Muscle layer of colon (tissue), 2 donors: ENCODE results near the gene XRN1.

Experiments used
- H3K27ac ChIP-seq: one replicate; pipeline ENCODE4 v1.7.0; 2013; ENCODE audit warnings: low read depth, mild to moderate bottlenecking, low read length, moderate library complexity
- H3K27me3 ChIP-seq, 2 donors: one replicate each; pipeline ENCODE4 v1.7.0; 2013; ENCODE audit warnings: low read length in 2 of 2, mild to moderate bottlenecking in 2 of 2; ENCODE audit not compliant: insufficient read depth in 2 of 2, control insufficient read depth in 1 of 2
- H3K36me3 ChIP-seq: one replicate; pipeline ENCODE4 v1.7.0; 2013; ENCODE audit warnings: mild to moderate bottlenecking, low read length; ENCODE audit not compliant: insufficient read depth
- H3K4me1 ChIP-seq: one replicate; pipeline ENCODE4 v1.7.0; 2013; ENCODE audit warnings: mild to moderate bottlenecking, low read length; ENCODE audit not compliant: insufficient read depth
- H3K4me3 ChIP-seq, 2 donors: one replicate each; pipeline ENCODE4 v1.7.0; 2013; ENCODE audit warnings: low read length in 2 of 2, low read depth in 1 of 2, mild to moderate bottlenecking in 1 of 2, moderate library complexity in 1 of 2
- H3K9ac ChIP-seq: one replicate; pipeline ENCODE4 v1.7.0; 2013; ENCODE audit warnings: low read length
- H3K9me3 ChIP-seq: one replicate; pipeline ENCODE4 v1.7.0; 2013; ENCODE audit warnings: mild to moderate bottlenecking, low read length
- donor health status: abdominal sarcoma.
- donor health status: Adenocarcinoma of cecum.

The XRN1 gene, protein sequence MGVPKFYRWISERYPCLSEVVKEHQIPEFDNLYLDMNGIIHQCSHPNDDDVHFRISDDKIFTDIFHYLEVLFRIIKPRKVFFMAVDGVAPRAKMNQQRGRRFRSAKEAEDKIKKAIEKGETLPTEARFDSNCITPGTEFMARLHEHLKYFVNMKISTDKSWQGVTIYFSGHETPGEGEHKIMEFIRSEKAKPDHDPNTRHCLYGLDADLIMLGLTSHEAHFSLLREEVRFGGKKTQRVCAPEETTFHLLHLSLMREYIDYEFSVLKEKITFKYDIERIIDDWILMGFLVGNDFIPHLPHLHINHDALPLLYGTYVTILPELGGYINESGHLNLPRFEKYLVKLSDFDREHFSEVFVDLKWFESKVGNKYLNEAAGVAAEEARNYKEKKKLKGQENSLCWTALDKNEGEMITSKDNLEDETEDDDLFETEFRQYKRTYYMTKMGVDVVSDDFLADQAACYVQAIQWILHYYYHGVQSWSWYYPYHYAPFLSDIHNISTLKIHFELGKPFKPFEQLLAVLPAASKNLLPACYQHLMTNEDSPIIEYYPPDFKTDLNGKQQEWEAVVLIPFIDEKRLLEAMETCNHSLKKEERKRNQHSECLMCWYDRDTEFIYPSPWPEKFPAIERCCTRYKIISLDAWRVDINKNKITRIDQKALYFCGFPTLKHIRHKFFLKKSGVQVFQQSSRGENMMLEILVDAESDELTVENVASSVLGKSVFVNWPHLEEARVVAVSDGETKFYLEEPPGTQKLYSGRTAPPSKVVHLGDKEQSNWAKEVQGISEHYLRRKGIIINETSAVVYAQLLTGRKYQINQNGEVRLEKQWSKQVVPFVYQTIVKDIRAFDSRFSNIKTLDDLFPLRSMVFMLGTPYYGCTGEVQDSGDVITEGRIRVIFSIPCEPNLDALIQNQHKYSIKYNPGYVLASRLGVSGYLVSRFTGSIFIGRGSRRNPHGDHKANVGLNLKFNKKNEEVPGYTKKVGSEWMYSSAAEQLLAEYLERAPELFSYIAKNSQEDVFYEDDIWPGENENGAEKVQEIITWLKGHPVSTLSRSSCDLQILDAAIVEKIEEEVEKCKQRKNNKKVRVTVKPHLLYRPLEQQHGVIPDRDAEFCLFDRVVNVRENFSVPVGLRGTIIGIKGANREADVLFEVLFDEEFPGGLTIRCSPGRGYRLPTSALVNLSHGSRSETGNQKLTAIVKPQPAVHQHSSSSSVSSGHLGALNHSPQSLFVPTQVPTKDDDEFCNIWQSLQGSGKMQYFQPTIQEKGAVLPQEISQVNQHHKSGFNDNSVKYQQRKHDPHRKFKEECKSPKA (N-terminal part only)

GRCh38 chr3:142447852-142448823 lies at the start of gene XRN1:
Gene XRN1 (minus strand): TSS chr3:142448037. CDS start chr3:142447944, 93 bp downstream.
- H3K4me3 ChIP-seq = peak within 1 kb of the TSS; percentile 91 to 97
- H3K27ac ChIP-seq = peak within 1 kb of the TSS; percentile 99
- peaks cover 25% of the 10 kb centered on the region for H3K4me1 ChIP-seq
- H3K9ac ChIP-seq = peak within 1 kb of the TSS; percentile 98
- H3K9me3 ChIP-seq = no peaks in the 10 kb centered on the region
- H3K36me3 ChIP-seq = peaks cover 3% of the 10 kb centered on the region
- H3K27me3 ChIP-seq = no peaks in the 10 kb centered on the region

DNA sequence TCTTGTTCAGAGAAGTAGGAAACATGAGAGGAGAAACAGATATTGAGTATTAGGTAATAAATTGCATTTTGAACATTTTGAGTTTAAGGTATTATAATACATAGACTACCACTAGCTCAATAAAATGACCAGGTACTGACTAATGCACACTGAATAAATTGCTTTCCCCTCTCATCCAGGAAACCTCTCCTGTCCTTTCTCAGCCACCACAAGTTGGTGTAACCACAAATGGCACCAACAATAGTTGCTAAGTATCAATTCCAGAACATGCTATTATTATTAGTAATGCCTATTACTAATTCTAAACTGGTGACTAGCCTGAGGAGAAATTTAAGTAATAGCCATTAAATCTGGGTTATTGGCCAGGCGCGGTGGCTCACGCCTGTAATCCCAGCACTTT lies 47.3 kb upstream of the XRN1 start:
- Histone ChIP-seq H3K27me3 (no peaks in the 10 kb centered on the region), H3K27ac (no peak overlapping the region), H3K4me3 (no peak overlapping the region), H3K36me3 (peaks cover 32% of the 10 kb centered on the region), H3K9ac (no peak overlapping the region), H3K4me1 (no peaks in the 10 kb centered on the region), H3K9me3 (no peaks in the 10 kb centered on the region)

DNA sequence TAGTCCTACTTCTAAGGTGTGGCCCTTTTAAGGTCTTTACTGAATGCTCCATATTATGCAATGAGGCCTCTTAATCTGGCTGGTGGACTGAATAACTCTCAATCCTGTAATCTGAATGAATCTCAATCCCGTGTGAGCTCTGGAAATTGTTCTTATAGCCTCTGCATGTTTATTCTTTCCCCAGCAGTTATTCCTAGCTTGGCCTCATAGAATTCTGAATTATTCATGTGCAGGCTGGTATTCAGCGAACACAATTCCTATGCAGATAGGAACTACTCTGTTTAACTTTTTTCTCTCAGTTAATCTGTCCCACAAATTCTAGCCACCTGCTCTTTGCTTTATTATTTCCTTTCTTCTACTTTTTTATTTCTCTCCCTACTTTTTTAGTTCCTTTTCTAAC lies 44.3 kb upstream of the XRN1 start:
- H3K27ac ChIP-seq = no peak overlapping the region
- H3K4me3 ChIP-seq = no peak overlapping the region
- no peaks in the 10 kb centered on the region for H3K9me3 ChIP-seq
- H3K36me3 ChIP-seq = peaks cover 33% of the 10 kb centered on the region
- H3K27me3 ChIP-seq = no peaks in the 10 kb centered on the region
- H3K4me1 ChIP-seq = no peaks in the 10 kb centered on the region
- H3K9ac ChIP-seq = no peak overlapping the region

DNA sequence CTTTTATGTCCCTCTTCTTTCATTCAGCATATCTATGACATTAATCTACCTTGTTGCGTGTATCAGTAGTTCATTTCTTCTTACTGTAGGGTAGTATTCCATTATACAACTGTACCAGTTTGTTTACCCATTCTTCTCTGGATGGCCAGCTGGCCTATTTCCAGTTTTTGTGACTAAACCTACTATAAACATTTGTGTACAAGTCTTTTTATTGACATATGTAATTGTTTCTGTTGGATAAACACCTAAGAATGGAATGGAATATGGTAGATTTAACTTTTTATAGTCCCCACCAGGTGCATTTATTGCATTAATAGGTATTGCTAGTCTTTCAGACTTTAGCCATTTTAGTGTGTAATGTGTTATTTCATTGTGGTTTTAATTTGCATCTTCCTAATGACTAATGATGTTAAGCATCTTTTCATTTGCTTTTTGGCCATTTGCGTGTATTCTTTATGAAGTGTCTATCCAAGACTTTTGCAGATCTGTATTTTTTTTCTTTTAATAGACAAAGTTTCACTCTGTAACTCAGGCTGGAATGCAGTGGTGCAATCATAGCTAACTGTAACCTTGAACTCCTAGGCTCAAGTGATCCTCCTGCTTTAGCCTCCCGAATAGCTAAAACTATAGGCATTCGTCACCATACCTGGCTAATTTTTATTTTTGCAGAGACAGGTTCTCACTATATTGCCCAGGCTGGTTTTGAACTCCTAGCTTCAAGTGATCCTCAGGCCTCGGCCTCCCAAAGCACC lies 41.9 kb upstream of the XRN1 start:
- Histone ChIP-seq H3K27ac (no peak overlapping the region), H3K4me1 (no peaks in the 10 kb centered on the region), H3K9me3 (no peaks in the 10 kb centered on the region), H3K4me3 (no peak overlapping the region), H3K36me3 (peaks cover 34% of the 10 kb centered on the region), H3K27me3 (no peaks in the 10 kb centered on the region), H3K9ac (no peak overlapping the region)

DNA sequence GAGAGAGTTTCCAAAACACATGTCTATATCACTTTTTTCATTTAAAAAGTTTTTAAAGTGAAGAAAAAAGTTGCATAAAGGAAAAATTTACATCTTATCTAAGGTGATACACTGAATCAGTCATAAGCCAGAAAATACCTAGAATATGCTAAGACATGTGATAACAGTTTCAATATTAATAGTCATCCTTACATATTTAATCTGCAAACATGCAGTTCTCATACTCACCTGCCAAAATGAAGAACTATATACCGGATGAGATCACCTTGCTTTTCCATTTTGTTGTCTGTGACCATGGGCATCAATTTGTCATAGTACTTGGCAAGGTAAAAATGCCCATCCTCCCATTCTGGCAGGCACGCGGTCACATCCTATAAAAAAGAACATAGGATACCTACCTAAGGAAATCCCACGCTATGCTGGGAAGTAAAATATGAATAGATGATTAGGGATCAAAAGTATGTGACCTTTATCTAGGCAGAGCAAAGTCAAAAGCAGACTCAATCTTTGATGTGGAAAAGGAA lies 37.1 kb upstream of the XRN1 start:
- Histone ChIP-seq H3K27ac (no peak overlapping the region), H3K27me3 (no peaks in the 10 kb centered on the region), H3K4me1 (no peaks in the 10 kb centered on the region), H3K36me3 (peaks cover 18% of the 10 kb centered on the region), H3K9me3 (no peaks in the 10 kb centered on the region), H3K9ac (no peak overlapping the region), H3K4me3 (no peak overlapping the region)

DNA sequence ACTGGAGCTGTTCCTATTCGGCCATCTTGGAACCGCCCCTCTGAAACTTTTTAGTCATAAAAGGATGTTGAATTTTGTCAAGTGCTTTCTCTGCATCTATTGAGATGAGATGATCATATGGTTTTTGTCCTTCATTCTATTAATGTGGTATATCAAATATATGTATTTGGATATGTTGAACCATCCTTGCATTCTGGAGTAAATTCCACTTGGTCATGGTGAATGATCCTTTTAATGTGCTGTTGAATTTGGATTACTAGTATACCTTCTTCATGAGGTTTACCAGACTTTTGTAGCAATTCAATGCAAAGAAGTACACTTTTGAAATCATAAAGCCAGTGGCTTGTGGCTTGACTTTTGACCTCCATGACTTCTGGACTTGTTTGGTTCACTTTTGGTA lies 33.4 kb upstream of the XRN1 start:
- Histone ChIP-seq H3K27me3 (no peaks in the 10 kb centered on the region), H3K9me3 (no peaks in the 10 kb centered on the region), H3K36me3 (peaks cover 10% of the 10 kb centered on the region), H3K27ac (no peak overlapping the region), H3K4me1 (no peaks in the 10 kb centered on the region), H3K4me3 (no peak overlapping the region), H3K9ac (no peak overlapping the region)

- Histone ChIP-seq H3K9ac (no peak overlapping the region), H3K36me3 (no peaks in the 10 kb centered on the region), H3K9me3 (no peaks in the 10 kb centered on the region), H3K27ac (no peak overlapping the region), H3K27me3 (no peaks in the 10 kb centered on the region), H3K4me3 (no peak overlapping the region), H3K4me1 (no peaks in the 10 kb centered on the region)
These were observed 23.0 kb upstream of the XRN1 start for GRCh38 chr3:142470826-142471225.

DNA sequence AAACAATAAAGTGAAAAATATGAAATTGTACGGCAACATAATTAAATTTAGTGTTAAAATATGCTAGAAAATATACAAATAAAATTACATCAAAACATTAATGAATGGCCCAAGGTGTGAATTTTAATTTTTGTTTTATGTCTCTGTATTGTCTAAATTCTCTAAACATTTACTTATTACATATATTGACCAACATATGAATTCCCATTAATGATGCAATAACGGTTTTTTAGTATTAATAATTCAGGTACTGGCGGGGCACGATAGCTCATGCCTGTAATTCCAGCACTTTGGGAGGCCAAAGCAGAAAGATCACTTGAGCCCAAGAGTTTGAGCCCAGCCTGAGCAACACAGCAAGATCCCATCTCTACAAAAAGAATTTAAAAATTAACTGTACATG lies 20.6 kb upstream of the XRN1 start:
- Histone ChIP-seq H3K9ac (no peak overlapping the region), H3K27ac (no peak overlapping the region), H3K4me1 (no peaks in the 10 kb centered on the region), H3K27me3 (no peaks in the 10 kb centered on the region), H3K4me3 (no peak overlapping the region), H3K9me3 (no peaks in the 10 kb centered on the region), H3K36me3 (no peaks in the 10 kb centered on the region)

- no peak overlapping the region for H3K4me3 ChIP-seq
- H3K27ac ChIP-seq = no peak overlapping the region
- H3K36me3 ChIP-seq = no peaks in the 10 kb centered on the region
These were observed 19.9 kb upstream of the XRN1 start for GRCh38 chr3:142467768-142468167.

GRCh38 chr3:142460689-142461088 lies 12.9 kb upstream of the XRN1 start:
- Histone ChIP-seq H3K9me3 (no peaks in the 10 kb centered on the region), H3K36me3 (no peaks in the 10 kb centered on the region), H3K9ac (no peak overlapping the region), H3K27ac (no peak overlapping the region), H3K4me3 (no peak overlapping the region), H3K4me1 (no peaks in the 10 kb centered on the region), H3K27me3 (no peaks in the 10 kb centered on the region)

More at GRCh38 chr3:142467768-142468167, 19.9 kb upstream of the XRN1 start:
- H3K9me3 ChIP-seq = no peaks in the 10 kb centered on the region
- H3K4me1 ChIP-seq = no peaks in the 10 kb centered on the region
- H3K27me3 ChIP-seq = no peaks in the 10 kb centered on the region
- no peak overlapping the region for H3K9ac ChIP-seq
